RPMI8226 (cell line): ENCODE measurements around the gene REG3A.

Experiments used
- DNase-seq: peaks from one replicate; pipeline ENCODE4 v3.0.0-alpha.2; 2015

Gene REG3A

GRCh38 chr2:79159653-79160052 lies at the start of gene REG3A:
Gene REG3A, minus strand, starts transcription at chr2:79159753. Its CDS starts 348 bp downstream, at chr2:79159405.
- DNase-seq = no peak

DNA sequence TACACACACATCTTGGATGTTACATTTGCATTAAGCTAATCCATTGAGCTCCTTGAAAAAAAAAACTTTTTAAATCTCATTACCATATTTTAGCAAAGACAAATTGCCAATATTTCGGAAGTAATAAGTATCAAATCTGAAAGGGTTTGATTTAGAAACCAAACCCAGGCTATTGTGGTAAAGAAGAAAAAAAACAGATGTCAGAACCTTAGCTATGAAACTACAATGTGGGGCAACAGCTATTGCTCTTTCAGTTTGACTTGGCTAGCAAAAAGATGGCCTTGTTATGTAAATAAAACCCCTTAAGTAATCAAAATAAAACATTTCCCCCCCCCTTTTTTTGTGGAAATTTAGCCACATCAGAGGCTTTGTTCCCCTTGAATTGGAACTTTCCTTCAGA lies 41.2 kb upstream of the REG3A start:
- no peak for DNase-seq

DNA sequence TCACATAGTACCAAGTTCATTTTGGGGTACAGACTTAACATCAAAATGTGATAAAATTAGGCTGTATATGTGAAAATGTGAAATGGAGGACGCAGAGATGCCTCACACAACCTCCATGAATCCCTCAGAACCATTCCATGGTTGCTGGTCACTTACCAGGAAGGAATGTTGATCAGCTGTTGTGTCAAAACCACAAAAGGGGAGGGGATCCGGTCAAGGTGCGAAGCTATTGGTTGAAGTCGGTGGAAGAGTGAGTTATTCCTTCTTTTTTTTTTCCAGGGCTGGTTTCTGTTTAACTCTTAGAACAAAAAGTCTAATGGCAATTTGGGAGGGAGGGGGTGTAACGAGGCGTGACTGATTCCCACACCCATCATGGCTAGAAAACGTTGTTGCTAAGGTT lies 32.3 kb upstream of the REG3A start:
- no peak for DNase-seq

DNA sequence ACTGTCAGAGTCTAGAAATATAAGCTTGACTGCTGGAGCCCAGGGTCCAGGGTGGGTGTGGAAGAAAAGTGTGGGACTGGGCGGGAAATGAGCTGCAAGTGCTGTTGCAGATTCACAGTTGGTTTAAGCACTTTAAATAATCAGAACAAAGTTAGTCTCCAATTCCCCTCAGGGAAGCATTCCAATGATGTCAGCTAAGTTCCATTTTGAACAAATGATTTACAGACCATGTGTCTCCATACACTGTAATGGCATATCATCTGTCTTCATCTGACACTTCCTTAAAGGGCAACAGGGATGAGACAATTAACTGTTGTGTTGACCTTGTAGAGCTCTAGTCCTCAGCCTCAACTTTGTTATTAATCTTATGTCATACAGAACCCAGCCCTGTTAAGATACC lies 31.5 kb upstream of the REG3A start:
- DNase-seq = no peak

DNA sequence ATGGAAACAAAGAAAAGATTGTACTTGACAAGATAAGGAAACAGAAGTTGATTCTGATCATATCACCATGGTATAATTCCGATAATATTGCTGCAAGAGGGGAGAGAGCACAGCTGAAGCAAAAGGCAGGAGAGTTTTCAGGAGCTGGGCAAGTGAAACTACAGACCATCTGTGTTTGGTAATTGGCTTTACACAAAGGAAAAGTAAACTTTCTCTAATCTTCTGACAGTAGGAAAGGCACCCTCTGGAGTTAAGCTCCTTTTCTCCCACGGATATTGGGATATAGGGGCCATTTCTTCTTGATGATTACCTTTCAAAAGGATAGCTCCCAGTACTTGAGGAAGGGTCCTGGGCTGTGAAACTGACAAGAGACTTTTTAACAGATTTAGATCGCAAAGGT lies 29.9 kb upstream of the REG3A start:
- DNase-seq = no peak

DNA sequence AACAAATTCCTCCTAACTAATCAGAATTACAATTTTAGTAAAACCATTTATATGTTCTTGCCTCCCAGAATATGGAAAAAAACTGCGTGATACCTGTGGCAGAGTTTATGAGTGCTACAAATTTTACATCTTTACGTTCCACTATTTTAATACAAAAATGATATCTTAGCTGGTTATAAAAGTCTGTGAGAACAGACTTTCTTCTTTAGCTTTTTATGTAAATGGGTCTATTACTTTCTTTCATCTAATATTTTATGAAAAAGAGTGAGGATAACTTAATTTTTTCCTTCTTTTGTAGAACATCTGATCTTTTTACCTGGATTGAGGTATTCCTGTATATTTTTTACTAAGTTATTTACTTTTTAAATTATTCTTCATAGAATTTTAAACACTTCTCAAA lies 22.1 kb upstream of the REG3A start:
- no peak for DNase-seq

DNA sequence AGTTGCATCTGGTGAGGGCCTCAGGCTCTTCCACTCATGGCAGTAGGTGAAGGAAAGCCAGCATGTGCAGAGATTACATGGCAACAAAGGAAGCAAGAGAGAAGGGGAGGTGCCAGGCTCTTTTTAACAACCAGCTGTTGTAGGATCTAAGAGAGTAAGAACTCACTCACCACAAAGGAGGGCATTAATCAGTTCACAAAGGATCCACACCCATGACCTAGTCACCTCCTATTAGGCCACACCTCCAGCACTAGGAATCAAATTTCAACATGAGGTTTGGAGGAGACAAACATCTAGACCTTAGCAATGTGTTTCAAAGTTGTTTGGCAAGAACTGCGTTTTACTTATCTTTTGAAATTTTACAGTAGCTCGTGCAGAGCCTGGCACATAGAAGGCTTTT lies 20.5 kb upstream of the REG3A start:
- DNase-seq = no peak

DNA sequence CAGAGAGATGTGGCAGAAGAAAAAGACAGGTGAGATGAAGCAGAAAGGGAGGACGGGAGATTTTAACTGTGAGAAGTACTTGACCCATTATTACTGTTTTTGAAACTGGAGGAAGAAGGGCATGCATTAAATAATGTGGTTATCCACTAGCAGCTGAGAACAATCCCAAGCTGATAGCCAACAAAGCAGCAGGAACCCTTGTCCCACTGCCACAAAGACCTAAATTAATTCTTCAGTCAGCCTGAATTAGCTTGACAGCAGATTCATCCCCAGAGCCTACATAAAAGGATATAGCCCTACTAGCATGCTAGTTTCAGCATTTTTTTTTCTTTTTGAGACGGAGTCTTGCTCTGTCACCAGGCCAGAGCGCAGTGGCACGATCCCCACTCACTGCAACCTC lies 19.5 kb upstream of the REG3A start:
- no peak for DNase-seq

DNA sequence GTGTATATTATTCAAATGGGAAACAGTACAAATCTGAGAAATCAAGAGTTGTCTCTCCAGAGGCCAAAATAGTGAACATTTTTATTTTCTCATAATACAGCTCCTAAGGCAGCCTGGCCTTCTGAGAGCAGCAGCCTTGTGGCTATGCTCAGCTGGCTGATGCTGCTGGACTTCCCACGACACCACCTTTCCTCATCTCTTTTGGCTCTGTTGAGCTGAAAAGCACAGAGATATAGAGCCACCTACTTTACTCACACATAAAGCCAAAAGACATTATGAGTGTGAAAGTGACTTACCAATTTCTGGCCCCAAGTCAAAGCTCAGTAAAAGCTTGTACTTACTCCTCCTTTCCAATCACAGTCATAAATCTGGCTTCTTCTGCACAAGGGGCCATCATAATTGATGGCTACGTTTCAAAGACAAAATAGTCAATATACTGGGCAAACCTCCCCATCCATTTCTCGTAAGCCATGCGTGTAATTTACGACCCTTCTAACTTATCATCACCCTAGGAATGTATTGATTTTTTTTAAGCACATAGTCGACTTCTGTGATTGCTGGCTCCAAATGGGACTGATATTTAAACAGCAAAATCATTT lies 18.6 kb upstream of the REG3A start:
- DNase-seq = no peak

GRCh38 chr2:79171348-79171958 lies 11.9 kb upstream of the REG3A start:
- no peak for DNase-seq

- no peak for DNase-seq
Observed at GRCh38 chr2:79162801-79163200, 3.2 kb upstream of the REG3A start.

DNA sequence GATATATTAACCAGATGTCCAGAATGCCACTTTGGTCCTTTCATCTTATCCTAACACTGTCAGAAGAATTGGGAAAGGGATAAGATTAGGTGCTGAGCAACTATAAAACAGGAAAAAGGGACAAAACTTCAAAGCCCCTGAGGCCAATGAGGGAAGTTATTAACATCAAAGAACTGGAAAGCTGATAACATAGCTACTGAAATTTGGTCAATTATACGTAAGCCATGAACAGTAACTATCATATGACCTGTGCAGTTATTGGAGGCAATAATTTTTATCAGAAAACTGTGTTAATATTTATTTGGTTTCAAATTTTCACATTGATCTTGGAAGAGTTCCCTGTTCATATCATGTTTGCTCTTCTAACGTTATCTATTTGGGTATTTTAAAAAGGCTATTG lies 2.6 kb upstream of the REG3A start:
- DNase-seq = no peak

DNA sequence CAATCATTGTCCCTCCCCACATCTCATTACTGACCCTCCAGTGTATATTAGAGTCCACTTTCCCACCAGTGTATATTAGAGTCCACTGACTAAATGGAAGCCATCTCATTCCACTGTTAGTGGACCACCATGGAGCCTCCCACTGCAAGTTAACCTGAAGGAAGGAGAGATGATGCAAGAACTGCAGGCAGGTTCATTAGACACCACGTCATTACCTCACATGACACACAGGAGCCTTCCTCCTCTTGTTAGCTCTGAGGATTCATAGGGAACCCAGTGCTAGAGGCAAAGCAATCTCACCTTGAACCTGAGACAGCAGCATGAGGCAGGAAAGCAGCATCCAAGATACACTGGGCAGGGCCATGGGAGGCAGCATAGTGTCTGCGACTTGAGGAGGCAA lies 523 bp downstream of the REG3A start:
- no peak for DNase-seq

DNA sequence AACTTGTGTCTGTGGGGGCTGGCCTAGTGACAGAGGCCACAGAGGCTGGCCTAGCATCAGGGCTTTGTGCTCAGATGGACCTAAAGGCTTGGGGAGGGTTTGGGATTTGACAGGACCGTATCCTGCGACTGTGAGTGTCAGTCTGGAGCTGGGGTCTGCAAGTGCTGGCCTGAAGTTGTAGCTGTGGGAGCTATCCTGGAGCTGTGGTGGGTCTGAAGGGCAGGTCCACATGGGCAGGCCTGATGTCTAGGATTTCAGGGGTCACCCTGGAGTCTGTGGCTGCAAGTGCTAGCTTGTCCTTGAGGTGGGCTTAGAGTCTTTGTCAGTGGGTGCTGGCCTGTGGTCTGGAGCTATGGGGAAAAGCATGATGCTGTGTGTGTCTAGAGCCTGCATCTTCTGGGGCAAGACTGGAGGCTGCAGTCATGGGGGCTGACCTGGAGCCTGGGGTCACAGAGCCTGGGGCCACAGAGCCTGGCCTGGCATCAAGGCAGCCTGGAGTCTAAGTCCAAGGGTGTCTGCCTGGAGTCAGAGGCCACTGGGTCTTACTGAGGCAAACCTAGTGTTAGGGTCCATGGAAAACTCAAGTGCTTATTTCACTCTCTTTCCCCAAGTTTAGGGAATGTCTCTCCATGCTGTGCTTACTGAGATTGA lies 3.6 kb downstream of the REG3A start:
- DNase-seq = no peak

- no peak for DNase-seq
Observed at GRCh38 chr2:79139423-79139822, 20.1 kb downstream of the REG3A start.

GRCh38 chr2:79138385-79138784 lies 21.2 kb downstream of the REG3A start:
- no peak for DNase-seq

DNA sequence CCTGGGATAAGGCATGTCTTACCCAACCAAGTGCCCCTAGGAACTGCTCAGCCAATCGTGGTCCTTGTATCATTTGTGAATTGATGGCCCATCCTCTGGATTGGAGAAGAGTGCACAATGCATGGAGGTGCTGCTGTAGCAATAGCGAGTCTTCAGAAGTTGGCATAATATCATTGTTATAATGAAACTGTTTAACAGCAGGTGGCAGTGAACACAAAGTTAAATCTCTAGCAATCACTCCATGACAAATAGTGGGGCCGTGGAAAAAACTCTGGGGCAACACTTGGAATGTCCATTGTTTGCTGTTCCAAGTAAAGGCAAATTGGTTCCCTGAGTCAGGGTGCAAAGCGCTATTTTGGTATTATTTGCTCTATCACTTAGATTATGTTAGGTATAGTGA lies 27.9 kb downstream of the REG3A start:
- no peak for DNase-seq

DNA sequence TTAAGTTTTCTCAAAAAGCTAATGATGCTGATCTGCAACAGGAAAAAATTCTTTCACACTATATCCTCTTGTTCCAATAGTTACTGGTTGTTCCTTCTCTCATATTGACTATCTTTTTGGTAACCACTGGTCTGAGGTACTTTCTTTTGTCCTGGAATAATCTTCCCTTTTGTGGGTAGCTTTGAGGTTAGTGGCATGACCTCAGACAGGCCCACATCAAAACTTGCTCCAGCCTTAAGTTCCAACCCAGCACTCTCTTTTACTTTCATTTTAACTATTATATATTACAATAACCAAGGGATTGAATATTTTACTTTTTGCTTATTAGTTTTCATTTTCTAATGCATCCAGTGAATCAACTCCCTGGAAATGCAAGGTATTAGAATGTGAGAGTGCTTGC lies 29.7 kb downstream of the REG3A start:
- DNase-seq = no peak

DNA sequence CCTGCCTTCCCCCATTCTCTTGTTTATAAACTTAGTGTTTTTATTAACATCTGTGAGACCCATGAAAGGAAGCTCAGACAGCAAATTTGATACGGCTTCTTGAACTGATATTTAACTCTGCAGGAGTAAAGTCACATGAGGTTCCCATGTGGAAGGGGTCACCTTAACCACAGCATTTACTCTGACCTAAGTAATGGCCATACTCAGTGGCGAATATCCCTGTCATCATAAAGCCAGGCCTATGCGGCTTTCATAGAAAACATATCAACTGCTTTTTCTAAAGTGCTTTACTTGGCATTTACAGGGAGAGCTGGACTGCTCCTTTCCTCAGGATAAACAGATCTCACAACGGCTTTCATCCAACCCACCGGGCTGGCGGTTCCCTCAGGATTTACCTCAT lies 30.3 kb downstream of the REG3A start:
- DNase-seq = no peak

GRCh38 chr2:79128406-79128805 lies 31.1 kb downstream of the REG3A start:
- no peak for DNase-seq

DNA sequence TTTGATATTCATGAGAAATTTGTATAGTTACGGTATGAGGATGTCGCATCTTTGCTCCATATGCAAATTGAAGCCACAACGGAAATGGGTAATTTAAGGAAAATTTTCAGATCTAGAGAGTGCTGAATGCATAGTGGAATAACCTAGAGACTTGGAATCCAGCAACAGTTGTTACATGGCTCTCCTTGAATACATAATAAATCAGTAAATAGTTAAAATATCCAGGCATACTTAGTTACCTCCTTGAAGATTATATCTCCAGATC lies 33.9 kb downstream of the REG3A start:
- DNase-seq = no peak

- DNase-seq = no peak
Observed at GRCh38 chr2:79124907-79125720, 34.4 kb downstream of the REG3A start.

- no peak for DNase-seq
Observed at GRCh38 chr2:79122676-79123075, 36.9 kb downstream of the REG3A start.

DNA sequence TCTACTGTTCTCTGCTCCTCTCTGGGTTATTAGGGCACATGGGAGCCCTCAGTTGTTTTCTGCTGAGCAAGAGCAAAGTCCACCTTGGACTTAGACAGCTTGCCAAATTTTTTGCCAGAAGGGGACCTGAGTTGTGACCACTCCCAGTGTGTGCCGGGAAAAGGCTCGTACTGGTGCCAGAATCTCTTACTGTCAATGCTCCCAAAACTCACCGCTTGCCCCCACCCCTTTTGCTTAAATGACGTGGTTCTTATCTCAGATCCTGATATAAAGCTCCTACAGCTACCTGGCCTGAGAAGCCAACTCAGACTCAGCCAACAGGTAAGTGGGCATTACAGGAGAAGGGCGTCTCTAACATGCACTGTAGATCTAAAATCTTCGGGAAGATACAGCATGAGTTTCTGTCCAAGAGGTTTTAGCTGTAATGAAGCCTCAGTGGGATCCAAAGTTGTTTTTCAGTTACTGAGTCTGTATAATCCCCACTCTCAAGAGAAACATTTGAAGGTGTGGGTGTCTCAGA lies 39.3 kb downstream of the REG3A start, which contains the start of gene REG1A:
TSS of gene REG1A (plus strand) at position 295 of the 520 bp plus-strand sequence. CDS start 374 bp downstream, outside the sequence.
- DNase-seq = no peak
